Mesenteric fat pad (tissue), 1 donor: Measurements from ENCODE around the gene ADCYAP1R1. TPM values are rescaled to one million over a fixed set of nuclear protein-coding genes. Genes with fewer than 3 reads are reported as not detected.

Experiments used
- DNase-seq: peaks from one replicate; pipeline ENCODE4 v3.0.0-alpha.2; 2020; ENCODE audit warnings: low spot score
- long read RNA-seq: library from polyadenylated mRNA; unstranded; transcript quantifications from one replicate; pipeline ENCODE4 v2.0.0, GENCODE V29; 2020
- total RNA-seq: library from RNA; stranded (reverse); fragmentation: NEBNext Ultra II Directional; extraction: Animal tissue kit (Norgen Biotek cat#: 25700); gene quantifications from one replicate; pipeline ENCODE4 v1.2.1, GENCODE V29; 2021
- donor health status: DM: yes; HTN: yes; CAD: no.

The ADCYAP1R1 gene
- total RNA-seq: 2.5 TPM
- long read RNA-seq, partial matches to known transcripts: 0 of 6 reads
- long read RNA-seq, other reads (novel, unspliced or antisense): 6 of 6 reads

- DNase-seq: no peak
Observed at GRCh38 chr7:31051598-31052486, at the start of gene ADCYAP1R1. Gene ADCYAP1R1, plus strand, starts transcription at chr7:31052308. Its CDS starts 10,957 bp downstream, at chr7:31063265.

- DNase-seq: no peak
Observed at GRCh38 chr7:31003097-31003496, 49.0 kb upstream of the ADCYAP1R1 start.

DNA sequence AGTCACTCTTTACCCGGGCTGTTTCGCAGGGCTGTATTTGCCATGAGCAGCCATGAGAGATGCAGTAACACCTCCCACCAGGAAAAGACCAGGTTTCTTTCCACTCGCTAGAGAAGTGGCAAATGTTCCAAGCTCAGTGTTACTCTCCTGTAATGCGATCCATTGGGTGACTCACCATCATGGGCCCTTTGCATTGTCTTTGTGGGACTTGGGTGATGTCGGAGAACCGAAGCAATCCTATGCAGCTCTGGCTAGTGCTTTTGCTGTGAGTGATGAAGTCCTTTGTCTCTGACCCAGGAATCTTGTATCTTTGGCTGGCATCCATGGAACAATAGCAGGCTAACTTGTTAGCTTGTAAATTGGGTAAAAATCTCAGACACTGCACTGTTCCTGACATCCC, 48.4 kb upstream of the ADCYAP1R1 start:
- DNase-seq: no peak

- DNase-seq: no peak
Observed at GRCh38 chr7:31004393-31004792, 47.7 kb upstream of the ADCYAP1R1 start.

- DNase-seq: no peak
Observed at GRCh38 chr7:31006857-31007256, 45.3 kb upstream of the ADCYAP1R1 start.

DNA sequence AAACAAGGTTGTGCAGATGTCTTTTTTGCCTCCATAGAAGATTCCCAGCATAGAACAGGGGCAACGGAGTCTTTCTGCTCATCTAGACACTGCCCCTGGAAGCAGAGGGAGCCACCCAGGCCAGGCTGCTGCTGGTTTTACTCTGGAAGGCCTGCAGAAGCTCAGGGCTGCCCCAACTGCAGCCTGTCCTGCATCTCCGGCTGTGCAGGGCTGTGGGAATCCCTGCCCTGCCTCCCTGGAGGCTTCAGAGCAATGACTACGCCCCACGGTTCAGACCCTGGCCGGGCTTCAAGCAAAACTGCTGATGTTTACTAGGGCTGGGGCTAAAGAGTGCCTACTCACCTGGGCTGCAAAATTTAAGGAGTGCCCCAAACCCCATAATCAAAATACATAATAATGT, 44.5 kb upstream of the ADCYAP1R1 start:
- DNase-seq: no peak

DNA sequence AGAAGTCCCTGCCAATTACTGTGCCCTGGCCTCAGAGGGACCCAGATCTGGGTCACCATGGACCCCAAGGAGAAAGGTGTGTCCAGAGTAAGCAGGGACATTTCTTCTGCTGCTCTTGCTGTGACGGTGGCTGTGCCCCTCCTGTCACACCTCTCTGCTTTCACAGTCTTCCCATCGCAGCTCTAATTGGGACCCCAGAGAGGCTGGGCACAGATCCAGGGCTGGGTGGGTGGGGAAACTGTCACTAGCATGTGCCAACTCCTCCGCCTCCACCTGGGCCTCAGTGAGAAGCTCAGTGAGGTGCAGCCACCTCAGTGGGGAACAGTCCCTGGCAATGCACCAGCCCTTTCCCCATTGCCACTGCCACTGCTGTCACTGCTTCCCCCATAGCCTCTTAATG, 37.3 kb upstream of the ADCYAP1R1 start:
- DNase-seq: no peak

DNA sequence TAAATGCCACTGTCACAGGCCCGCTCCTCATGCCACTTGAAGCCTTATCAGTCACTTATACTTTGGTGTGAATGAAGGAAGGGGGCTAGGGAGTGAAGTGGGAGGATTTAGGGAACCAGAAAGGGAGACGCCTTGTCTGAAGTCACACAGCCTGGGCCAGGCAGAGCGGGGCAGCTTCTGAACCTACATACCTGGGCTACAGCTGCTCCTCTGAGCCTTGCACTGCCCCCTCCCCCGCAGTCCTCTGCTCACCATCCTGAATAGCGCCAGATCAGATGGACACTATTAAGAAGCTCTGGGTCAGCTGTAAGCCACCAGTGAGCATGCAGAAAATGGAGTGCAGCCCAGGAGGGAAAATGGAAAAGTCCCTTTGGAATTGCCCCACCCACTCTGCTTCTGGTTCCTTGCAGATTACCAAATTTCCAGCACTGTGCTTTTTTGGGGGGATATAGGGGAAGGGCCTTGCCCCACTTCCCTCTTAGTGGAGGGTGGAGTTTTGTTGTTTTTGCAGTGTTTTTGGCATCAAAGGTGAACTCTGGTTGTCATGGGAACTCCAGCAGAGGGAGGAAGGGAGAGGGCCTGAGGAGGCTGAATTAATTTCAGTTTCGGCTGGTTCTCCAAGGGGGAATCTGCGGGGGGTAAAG, 35.0 kb upstream of the ADCYAP1R1 start:
- DNase-seq: no peak

- DNase-seq: no peak
Observed at GRCh38 chr7:31017721-31018120, 34.4 kb upstream of the ADCYAP1R1 start.

DNA sequence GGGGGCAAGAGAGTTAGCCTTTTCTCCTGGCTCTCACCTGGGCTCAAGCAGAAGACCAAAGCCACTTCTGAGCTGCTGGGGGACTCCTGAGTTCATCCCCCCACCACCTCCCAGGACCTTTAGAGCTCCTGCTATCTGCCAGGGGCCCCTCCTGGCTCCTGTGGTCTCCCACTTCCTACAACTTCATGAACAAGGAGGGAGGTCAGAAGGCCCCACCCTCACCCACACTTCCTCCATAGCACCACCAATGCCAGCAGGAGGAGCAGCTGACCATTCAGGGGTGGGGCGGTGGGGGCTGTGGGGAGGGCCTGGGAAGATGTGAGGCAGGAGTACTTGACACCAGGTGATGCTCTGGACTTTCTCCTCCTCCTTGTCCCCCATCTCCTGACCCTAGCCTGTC, 32.6 kb upstream of the ADCYAP1R1 start:
- DNase-seq: no peak

DNA sequence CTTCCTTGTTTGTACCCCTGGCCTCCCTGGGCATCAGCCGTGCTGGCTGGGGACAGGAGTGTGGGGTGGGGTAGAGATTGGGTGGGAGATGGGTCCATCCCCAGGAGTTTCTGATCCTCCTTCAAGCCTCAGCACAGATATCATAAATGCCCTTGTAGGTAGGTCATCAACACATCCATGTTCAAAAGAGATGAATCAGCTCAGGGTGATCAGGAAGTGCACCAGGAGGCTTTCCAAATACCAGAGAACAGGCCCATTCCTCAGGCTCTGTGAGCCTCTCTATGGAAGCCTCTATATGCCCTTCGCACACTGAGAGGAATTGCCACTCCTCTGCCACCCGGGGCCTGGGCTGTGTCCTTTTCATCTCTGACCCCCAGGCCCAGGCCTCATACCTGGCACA, 31.9 kb upstream of the ADCYAP1R1 start:
- DNase-seq: no peak

- no peak for DNase-seq
Observed at GRCh38 chr7:31020652-31021051, 31.5 kb upstream of the ADCYAP1R1 start.

GRCh38 chr7:31022117-31022516, 30.0 kb upstream of the ADCYAP1R1 start:
- no peak for DNase-seq

DNA sequence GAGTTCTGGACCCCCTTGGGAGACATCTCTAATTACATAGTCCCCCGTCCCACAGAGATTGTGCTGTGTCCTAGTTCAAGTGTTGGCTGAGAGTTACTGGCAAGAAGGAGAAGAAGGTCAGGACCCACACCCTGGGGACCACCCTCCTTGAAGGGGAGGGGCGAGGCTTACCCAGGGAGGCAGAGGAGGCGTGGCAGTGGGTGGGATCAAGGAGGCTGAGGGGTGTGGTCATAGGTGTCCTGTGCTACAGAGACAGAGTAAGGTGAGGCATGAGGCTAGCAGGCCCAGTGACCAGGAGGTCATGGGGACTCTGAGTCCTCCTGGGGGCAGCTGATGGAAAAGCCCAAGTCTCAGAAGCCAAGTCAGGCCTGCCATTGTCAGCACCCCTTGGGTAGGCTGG, 29.4 kb upstream of the ADCYAP1R1 start:
- no peak for DNase-seq

GRCh38 chr7:31023877-31024276, 28.2 kb upstream of the ADCYAP1R1 start:
- DNase-seq: no peak

DNA sequence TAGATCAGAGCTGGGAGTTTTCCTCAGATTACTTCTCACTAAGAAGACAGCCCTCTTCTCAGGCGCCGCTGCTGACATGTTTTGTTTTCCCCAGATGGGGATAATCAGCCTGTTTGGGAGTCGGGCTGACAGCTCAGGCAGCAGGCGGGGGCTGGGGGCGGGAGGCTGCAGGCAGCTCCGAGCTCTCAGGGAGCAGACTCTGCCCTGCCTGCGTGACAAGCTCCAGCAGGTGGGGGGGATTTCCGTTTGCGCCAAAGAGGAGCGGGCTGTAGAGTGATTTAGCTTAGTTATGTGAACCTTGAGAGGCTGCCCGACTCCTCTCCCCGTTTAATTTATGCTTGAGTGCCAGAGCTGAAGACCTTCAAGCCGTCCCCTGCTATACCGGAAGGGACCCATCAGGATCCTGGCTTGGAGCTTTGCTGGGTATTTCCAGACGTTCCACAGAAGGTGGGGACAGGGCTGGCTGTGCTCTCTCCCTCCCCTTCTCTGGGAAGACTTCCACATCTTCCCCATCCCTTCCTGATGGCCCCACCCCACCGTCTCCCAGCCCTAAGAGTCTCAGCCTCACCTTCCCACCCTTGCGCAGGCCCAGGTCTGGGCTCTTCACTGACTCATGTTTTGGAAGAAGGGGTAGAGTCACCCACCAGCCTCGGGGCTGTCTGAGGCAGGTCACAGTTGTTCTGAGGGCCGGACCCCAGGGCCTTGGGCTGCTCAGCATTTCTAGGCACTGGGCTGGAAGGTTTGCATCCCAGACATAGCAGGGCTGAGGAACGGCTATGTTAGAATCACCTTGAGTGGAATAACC, 24.7 kb upstream of the ADCYAP1R1 start:
- DNase-seq: no peak

GRCh38 chr7:31028006-31028405, 24.1 kb upstream of the ADCYAP1R1 start:
- DNase-seq: no peak

DNA sequence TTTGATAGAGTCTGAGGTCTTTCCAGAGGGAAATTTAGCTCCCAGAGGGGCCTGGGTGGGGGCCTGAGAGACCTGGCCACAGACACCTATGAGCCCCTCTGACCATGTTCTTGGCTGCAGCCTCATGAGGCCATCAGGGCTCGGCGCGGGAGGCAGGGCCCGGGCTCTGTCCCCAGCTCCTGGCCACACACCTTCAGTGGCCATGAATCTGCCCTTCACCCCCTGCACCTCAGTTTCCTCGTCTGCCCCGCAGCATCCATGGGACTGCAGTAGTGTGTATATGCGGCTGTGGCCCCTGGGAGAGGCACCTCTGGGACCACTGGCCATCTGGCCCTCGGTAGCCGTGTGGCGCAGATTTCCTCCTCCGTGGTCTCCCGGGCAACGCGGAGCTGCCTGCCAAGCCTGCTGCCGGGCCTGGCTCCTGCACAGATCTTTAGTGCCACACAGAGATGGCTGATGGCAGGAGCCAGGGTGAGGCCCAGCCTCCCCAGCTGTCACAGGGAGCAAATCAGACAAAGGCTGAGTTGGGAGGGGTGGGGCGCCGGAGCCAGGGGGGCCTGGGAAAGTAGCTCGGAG, 23.6 kb upstream of the ADCYAP1R1 start:
- no peak for DNase-seq

GRCh38 chr7:31029251-31030042, 22.7 kb upstream of the ADCYAP1R1 start:
- no peak for DNase-seq

DNA sequence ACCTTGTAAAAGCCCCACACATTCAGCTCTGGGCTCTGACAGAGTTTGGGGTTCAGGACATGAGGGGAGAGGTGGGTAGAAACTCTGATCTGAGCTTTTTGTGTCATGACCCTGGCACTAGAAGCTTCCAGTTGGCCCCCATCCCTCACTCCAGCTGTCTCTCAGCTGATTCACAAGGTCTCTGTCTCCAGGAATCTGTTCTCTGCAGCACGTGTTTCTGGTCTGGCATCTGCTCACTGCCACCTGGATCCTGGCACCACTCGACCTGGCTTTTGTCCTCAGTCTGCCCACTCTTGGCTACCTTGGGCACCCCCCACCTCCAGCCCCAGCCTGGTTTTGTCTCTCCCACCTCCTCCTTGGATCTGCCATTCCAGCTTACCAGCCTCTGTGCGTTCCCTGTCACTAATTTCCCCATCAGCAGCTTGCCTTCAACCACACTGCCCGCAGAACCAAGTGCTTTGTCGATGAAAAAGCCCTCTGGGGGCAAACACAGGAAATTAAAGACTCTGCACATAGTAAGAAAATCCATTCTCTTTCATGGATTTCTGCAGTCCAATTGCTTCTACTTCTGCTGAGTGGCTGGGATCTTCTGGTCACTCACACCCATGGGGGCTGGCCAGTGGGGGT, 18.3 kb upstream of the ADCYAP1R1 start:
- DNase-seq: no peak
